Measurements from ENCODE around the gene ST8SIA4. TPM values are rescaled to one million over a fixed set of nuclear protein-coding genes. Genes with fewer than 3 reads are reported as not detected.

The ST8SIA4 gene
- total RNA-seq, 1 experiment from 2014 or later: not detected

GRCh38 chr5:100858987-100859545 lies 44.0 kb downstream of the ST8SIA4 start:
- Histone ChIP-seq H3K4me1 (ENCODE audit: insufficient read depth, low read length) (no peaks in the 10 kb centered on the region), H3K27me3 (ENCODE audit: insufficient read depth, low read length) (no peaks in the 10 kb centered on the region), H3K9ac (ENCODE audit: extremely low read depth, insufficient read length, low read length) (no peak overlapping the region), H3K23me2 (ENCODE audit: insufficient read length, low read depth, low read length, poor library complexity, severe bottlenecking) (no peaks in the 10 kb centered on the region), H4K20me1 (ENCODE audit: control insufficient read depth, insufficient read depth, insufficient read length) (no peaks in the 10 kb centered on the region), H2BK120ac (ENCODE audit: low read depth, low read length, poor library complexity, severe bottlenecking) (no peak overlapping the region), H3K79me1 (ENCODE audit: insufficient read depth, low read depth, low read length, poor library complexity, severe bottlenecking) (no peaks in the 10 kb centered on the region), H2AFZ (ENCODE audit: low read length) (no peak overlapping the region), H2BK20ac (ENCODE audit: low read depth, low read length, poor library complexity, severe bottlenecking) (no peak overlapping the region), H3T11ph (ENCODE audit: low read length) (no peak overlapping the region), H4K5ac (ENCODE audit: insufficient read length, low read depth, low read length) (no peak overlapping the region), H2BK5ac (ENCODE audit: insufficient read length, low read length) (no peak overlapping the region), H3K14ac (ENCODE audit: insufficient read depth, low read length) (no peak overlapping the region), H3K4me2 (ENCODE audit: insufficient read depth, insufficient read length, low read length) (no peak overlapping the region), H3K9me3 (ENCODE audit: control insufficient read depth, low read depth, low read length) (no peaks in the 10 kb centered on the region), H3K23ac (ENCODE audit: insufficient read length, low read depth, low read length) (no peak overlapping the region), H3K18ac (ENCODE audit: insufficient read length, low read depth, low read length) (no peak overlapping the region), H3K4ac (ENCODE audit: low read depth, low read length) (no peak overlapping the region), H3K27ac (ENCODE audit: insufficient read length, low read depth, low read length) (no peak overlapping the region), H2AK5ac (ENCODE audit: insufficient read length, low read length) (no peak overlapping the region), H2BK12ac (ENCODE audit: insufficient read length, low read depth, low read length) (no peak overlapping the region), H3K79me2 (ENCODE audit: insufficient read depth, low read length) (no peaks in the 10 kb centered on the region), H2BK15ac (ENCODE audit: low read depth, low read length) (no peak overlapping the region), H4K91ac (ENCODE audit: insufficient read length, low read depth, low read length) (no peak overlapping the region), H4K8ac (replicated peaks; ENCODE audit: insufficient read length, low read depth, low read length) (no peak overlapping the region), H3K56ac (ENCODE audit: insufficient read length, low read depth, low read length) (no peak overlapping the region)
- no CpG with 5 or more reads among the region's 1 CpG for WGBS (ENCODE audit: extremely low coverage, insufficient read length, low lambda C conversion rate)
- no peak for TF ChIP-seq CTCF (conservative IDR thresholded peaks at IDR 0.05)
- no peaks in the 10 kb centered on the region for H3K27me3 Mint-ChIP-seq (ENCODE audit: low read depth)
- H3K27ac Mint-ChIP-seq: no peak overlapping the region
- no peak overlapping the region for H3K4me3 Mint-ChIP-seq
- H3K4me1 Mint-ChIP-seq: peaks cover 0 to 3% of the 10 kb centered on the region in 2 experiments; a peak in 1 of 4 replicates
- H3K9me3 Mint-ChIP-seq: no peaks in the 10 kb centered on the region
- H3K36me3 Mint-ChIP-seq (ENCODE audit: insufficient read depth in 1 of 3, low read depth in 3 of 3): no peaks in the 10 kb centered on the region
- no peak for DNase-seq
